ENCODE data around the gene MUC13.

Gene MUC13

DNA sequence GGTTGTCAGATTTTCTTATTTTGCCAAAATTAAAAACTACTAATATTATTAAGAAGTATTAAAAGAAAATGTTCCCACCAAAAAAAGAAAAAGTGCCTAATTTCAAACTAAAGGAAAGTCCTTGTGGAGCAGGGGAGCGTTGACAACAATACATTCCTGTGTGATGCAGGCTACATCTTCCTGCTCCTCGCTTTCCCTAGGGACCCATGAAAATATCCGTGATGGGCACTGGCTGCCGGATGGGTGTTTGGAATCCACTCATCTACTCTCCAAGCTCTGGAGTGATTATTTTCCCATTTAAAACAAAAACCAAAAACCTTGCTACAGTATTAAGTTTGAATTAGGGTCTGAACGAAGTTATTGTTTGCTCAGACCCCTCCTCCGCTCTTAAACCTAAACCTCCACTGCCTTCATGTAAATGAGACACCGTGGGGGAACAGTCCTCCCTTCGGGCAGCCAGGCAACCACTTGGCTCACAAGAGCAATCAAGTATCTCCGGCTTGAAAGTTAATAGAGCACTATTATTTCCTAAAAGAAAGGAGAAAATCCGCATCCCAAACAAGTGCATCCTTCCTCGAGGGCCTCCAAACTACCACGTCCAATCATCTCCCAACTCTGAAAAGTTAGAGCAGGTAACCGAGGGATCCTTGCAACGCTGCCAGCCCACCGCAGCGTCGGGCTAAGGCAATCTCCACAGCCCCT lies 48.9 kb downstream of the MUC13 start:
- peaks cover 26% of the 10 kb centered on the region for H3K4me1 ChIP-seq (ENCODE audit: control insufficient read depth, insufficient read depth, low read length, poor library complexity, severe bottlenecking)
- H3K4me3 ChIP-seq (ENCODE audit: extremely low read depth, insufficient read depth, low read length, poor library complexity, severe bottlenecking): peak overlapping the region; percentile 64
- no peaks in the 10 kb centered on the region for H3K36me3 ChIP-seq (ENCODE audit: control insufficient read depth, insufficient read depth, low read length)
- WGBS, 2 experiments (ENCODE audit: insufficient coverage in 2 of 2): 6 to 25% methylated on average over 5 to 14 of the region's 17 CpGs
- H3K9me3 ChIP-seq (ENCODE audit: control insufficient read depth, low read length): no peaks in the 10 kb centered on the region
- H3K27ac ChIP-seq (ENCODE audit: low read depth, low read length, severe bottlenecking): peak overlapping the region; percentile 39

DNA sequence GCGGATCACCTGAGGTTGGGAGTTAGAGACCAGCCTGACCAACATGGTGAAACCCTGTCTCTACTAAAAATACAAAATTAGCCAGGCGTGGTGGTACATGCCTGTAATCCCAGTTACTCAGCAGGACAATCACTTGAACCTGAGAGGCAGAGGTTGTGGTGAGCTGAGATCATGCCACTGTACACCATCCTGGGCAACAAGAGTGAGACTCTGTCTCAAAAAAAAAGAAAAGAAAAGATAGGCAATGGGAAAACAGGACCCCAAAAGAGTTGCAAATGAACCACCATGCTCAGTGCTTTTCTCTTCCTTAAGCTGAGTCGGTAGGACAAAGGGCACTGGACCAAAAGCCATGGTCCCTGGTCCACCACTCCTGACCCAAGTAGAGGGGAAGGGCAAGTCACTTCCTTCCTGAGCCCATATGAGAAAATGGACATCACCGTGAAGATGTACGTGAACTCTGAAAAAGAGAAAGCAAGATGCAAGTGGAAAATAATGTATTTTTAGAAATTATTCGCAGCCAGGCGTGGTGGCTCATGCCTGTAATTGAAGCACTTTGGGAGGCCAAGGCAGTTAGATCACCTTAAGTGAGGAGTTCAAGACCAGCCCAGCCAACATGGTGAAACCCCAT lies 50.0 kb downstream of the MUC13 start:
- H3K27ac ChIP-seq (ENCODE audit: low read depth, low read length, severe bottlenecking): no peak overlapping the region
- H3K4me3 ChIP-seq (ENCODE audit: extremely low read depth, insufficient read depth, low read length, poor library complexity, severe bottlenecking): no peak overlapping the region
- H3K4me1 ChIP-seq (ENCODE audit: control insufficient read depth, insufficient read depth, low read length, poor library complexity, severe bottlenecking): peaks cover 29% of the 10 kb centered on the region
- H3K36me3 ChIP-seq (ENCODE audit: control insufficient read depth, insufficient read depth, low read length): no peaks in the 10 kb centered on the region
- WGBS, 2 experiments (ENCODE audit: insufficient coverage in 2 of 2): 77 to 78% methylated on average over 6 of the region's 7 CpGs
- H3K9me3 ChIP-seq (ENCODE audit: control insufficient read depth, low read length): no peaks in the 10 kb centered on the region

DNA sequence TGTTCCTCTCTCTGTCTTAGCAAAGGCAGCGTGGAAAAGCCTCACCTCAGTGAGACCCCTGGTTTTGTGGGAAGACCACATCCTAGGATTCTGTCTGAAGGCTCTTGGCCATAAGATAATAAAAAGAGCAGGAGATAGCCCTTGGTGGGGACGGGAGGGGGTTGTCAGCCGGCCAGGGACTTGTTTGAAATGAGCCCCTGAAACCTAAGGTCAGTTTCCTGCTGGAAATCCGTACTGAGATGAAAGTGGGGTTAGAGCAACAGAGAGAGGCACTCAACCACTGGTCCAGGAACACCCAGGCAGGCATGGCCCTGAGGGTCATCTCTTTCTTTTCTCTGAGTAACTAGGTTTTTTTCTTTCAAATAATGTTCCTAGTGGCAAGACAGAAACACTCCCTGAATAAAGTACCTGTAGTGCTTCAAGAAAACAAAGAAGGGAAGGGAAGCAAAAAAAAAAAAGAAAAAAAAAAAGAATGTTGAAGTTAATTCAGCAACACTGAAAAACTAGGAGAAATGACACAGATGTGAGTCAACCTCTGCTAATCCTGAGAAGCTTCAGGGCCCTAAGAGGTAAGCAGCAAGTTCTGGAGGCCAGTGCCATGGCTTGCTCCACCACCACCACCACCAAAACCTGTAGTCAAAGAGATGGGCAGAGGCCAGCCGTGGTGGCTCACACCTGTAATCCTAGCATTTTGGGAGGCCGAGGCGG lies 50.6 kb downstream of the MUC13 start:
- H3K4me3 ChIP-seq (ENCODE audit: extremely low read depth, insufficient read depth, low read length, poor library complexity, severe bottlenecking): no peak overlapping the region
- WGBS, 2 experiments (ENCODE audit: insufficient coverage in 2 of 2): 55 to 66% methylated on average over 5 to 6 of the region's 7 CpGs

DNA sequence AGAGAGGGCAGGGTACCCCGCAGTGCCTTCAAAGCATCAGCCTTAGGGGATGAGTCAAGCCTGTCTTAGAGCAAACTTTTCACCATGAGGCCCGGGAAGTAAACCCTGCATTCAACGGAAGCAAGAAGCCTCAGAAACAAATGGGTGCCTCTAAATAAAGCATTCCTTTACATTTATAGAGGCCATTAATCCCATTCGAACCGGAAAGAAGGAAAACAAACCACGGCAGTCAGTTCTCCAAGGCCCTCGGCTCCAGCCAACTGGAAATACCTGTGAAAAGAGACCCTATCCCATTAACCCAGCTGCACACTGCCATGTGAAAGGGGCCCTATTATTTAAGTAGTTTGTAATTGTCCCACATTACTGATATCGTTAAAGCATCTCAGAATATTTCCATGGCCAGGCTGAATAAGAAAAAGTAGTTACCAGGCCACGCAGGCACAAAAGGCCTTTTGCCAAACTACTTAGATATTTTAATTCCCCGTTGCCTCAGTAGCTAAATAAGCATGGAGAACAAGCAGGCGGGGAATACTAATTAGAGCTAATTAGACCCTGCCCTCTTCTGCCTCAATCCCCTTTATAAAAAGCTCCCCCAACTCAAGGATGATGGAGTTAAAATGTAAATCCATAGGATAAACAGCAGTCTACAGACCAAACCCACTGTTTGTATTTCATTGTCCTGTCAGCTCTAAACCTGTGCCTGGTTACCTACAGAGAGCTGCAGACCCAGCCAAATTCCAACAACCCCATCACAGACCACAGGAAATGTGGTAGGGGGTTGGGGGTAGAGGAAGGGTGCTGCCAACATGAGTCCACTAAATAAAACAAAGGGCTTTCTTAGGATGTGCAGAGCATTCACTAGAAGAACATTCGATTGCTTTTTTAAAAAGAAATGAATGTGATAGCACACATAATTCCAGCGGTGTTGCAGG lies 51.5 kb downstream of the MUC13 start:
- H3K36me3 ChIP-seq (ENCODE audit: control insufficient read depth, insufficient read depth, low read length): no peaks in the 10 kb centered on the region
- WGBS, 2 experiments (ENCODE audit: insufficient coverage in 2 of 2): 21 to 43% methylated on average over 8 to 12 of the region's 13 CpGs
- H3K27ac ChIP-seq (ENCODE audit: low read depth, low read length, severe bottlenecking): peak overlapping the region; percentile 4
- peaks cover 37% of the 10 kb centered on the region for H3K4me1 ChIP-seq (ENCODE audit: control insufficient read depth, insufficient read depth, low read length, poor library complexity, severe bottlenecking)
- no peak overlapping the region for H3K4me3 ChIP-seq (ENCODE audit: extremely low read depth, insufficient read depth, low read length, poor library complexity, severe bottlenecking)
- H3K9me3 ChIP-seq (ENCODE audit: control insufficient read depth, low read length): no peaks in the 10 kb centered on the region

More for the DNA sequence above, 50.6 kb downstream of the MUC13 start:
- Histone ChIP-seq H3K27ac (ENCODE audit: low read depth, low read length, severe bottlenecking) (peak overlapping the region; percentile 4), H3K9me3 (ENCODE audit: control insufficient read depth, low read length) (no peaks in the 10 kb centered on the region), H3K36me3 (ENCODE audit: control insufficient read depth, insufficient read depth, low read length) (no peaks in the 10 kb centered on the region), H3K4me1 (ENCODE audit: control insufficient read depth, insufficient read depth, low read length, poor library complexity, severe bottlenecking) (peaks cover 35% of the 10 kb centered on the region)

DNA sequence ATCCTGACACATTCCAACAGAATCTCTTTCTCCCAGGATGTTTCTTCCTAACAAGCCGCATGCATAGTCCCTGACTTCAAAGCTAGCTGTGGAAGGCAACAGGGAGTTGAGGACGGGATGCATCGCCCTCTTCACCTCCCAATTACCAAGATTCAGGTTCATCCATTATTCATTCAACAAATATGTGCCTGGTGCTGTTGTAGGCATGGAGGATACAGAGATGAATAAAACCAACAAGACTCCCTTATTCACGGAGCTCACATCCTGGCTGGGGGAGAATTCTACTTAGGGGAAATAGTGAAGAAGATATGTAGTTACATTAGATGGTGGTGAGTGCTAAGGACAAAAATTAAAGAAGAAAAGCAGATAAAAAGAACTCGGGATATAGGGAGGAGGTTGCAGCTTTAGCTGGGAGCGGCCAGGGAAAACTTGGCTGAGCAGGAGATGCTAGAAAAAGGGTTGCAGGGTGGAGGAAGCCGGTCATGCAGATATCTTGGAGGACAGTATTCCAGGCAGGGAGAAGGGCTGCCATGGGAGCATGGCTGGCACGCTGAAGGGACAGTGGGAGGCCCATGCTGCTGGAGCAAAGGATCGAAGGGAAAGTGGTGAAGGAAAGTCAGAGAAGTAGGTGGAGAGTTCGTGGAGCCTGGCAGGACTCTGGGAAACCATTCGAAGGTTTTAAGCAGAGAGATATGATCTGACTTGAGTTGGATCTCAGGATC lies 52.4 kb downstream of the MUC13 start:
- H3K4me1 ChIP-seq (ENCODE audit: control insufficient read depth, insufficient read depth, low read length, poor library complexity, severe bottlenecking): peaks cover 37% of the 10 kb centered on the region
- H3K4me3 ChIP-seq (ENCODE audit: extremely low read depth, insufficient read depth, low read length, poor library complexity, severe bottlenecking): no peak overlapping the region
- 69 to 84% methylated on average over 8 of the region's 11 CpGs for WGBS, 2 experiments (ENCODE audit: insufficient coverage in 2 of 2)
- H3K36me3 ChIP-seq (ENCODE audit: control insufficient read depth, insufficient read depth, low read length): no peaks in the 10 kb centered on the region
- H3K27ac ChIP-seq (ENCODE audit: low read depth, low read length, severe bottlenecking): no peak overlapping the region
- no peaks in the 10 kb centered on the region for H3K9me3 ChIP-seq (ENCODE audit: control insufficient read depth, low read length)

DNA sequence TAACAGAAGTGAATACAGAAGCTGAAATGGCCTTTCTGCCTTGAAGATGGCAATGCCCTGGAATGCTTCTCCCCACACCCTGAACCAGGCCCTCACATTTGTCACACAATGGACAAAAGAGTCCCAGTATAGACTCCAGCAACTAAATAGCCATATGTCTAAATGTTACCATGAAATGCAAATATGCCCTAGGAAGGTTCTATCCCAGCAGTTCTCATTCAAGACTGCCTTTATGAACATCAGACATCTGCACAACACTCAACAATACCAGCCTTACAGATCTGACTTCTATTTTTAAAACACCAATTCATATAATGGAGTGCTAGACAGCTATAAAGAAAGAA lies 55.2 kb downstream of the MUC13 start:
- Histone ChIP-seq H3K4me3 (ENCODE audit: extremely low read depth, insufficient read depth, low read length, poor library complexity, severe bottlenecking) (no peak overlapping the region), H3K27ac (ENCODE audit: low read depth, low read length, severe bottlenecking) (no peak overlapping the region), H3K4me1 (ENCODE audit: control insufficient read depth, insufficient read depth, low read length, poor library complexity, severe bottlenecking) (peaks cover 33% of the 10 kb centered on the region), H3K9me3 (ENCODE audit: control insufficient read depth, low read length) (no peaks in the 10 kb centered on the region), H3K36me3 (ENCODE audit: control insufficient read depth, insufficient read depth, low read length) (no peaks in the 10 kb centered on the region)

DNA sequence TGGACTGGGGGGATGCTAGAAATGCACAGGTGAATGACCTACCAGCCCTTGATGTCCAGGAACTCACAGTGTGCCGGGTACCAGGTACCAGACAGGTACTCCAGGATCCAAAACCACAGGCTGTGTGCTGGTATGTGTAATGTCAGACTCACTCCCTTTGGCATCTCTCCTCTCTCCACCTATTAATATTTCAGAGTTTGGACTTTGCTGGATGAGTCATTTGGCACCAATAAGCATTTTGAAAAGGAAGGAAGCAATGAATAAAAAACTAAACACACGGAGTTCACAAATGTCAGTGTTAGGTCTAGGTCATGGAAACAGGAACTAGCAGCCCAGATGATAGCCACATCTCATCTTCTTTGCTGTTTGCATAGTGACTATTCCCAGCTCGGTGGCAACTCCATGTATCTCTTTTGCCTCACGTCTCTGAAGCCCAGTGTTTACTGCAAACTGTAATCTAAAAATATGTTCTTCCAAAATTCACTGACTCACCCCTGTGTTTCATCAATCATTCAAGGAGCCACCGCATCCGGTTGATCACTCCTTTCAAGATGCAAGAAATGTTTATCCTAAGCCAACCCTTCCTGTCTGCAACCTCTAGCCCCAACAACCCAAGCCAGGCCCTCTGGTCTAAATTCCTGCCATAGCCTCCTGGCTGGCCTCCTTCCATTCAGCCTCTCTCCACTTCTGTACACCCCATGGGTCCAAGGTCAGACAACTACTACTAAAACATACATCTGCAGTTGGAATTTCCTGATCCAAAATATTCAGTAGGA lies 55.8 kb downstream of the MUC13 start:
- WGBS, 2 experiments (ENCODE audit: insufficient coverage in 2 of 2): 89 to 92% methylated on average over 5 of the region's 6 CpGs
- H3K27ac ChIP-seq (ENCODE audit: low read depth, low read length, severe bottlenecking): no peak overlapping the region
- H3K4me1 ChIP-seq (ENCODE audit: control insufficient read depth, insufficient read depth, low read length, poor library complexity, severe bottlenecking): peaks cover 28% of the 10 kb centered on the region
- no peaks in the 10 kb centered on the region for H3K9me3 ChIP-seq (ENCODE audit: control insufficient read depth, low read length)
- H3K4me3 ChIP-seq (ENCODE audit: extremely low read depth, insufficient read depth, low read length, poor library complexity, severe bottlenecking): no peak overlapping the region
- no peaks in the 10 kb centered on the region for H3K36me3 ChIP-seq (ENCODE audit: control insufficient read depth, insufficient read depth, low read length)

DNA sequence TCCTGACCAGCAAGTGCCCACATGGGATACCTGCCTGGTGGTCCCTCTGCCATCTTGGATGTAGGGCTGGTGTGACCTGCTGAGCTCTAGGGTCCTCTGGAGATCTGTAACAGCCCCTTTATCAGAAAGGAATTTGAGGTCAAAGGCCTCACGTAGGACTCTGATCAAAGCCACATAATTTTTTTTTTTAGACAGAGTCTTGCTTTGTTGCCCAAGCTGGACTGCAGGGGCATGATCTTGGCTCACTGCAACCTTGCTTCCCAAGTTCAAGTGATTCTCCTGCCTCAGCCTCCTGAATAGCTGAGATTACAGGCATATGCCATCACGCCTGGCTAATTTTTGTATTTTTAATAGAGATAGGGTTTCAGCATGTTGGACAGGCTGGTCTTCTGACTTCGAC lies 56.9 kb downstream of the MUC13 start:
- H3K36me3 ChIP-seq (ENCODE audit: control insufficient read depth, insufficient read depth, low read length): peaks cover under 1% of the 10 kb centered on the region
- H3K4me3 ChIP-seq (ENCODE audit: extremely low read depth, insufficient read depth, low read length, poor library complexity, severe bottlenecking): no peak overlapping the region
- H3K9me3 ChIP-seq (ENCODE audit: control insufficient read depth, low read length): no peaks in the 10 kb centered on the region
- 96 to 100% methylated on average over 2 to 3 of the region's 3 CpGs for whole genome bisulfite sequencing, 2 experiments (ENCODE audit: insufficient coverage in 2 of 2)
- no peak overlapping the region for H3K27ac ChIP-seq (ENCODE audit: low read depth, low read length, severe bottlenecking)
- peaks cover 24% of the 10 kb centered on the region for H3K4me1 ChIP-seq (ENCODE audit: control insufficient read depth, insufficient read depth, low read length, poor library complexity, severe bottlenecking)

DNA sequence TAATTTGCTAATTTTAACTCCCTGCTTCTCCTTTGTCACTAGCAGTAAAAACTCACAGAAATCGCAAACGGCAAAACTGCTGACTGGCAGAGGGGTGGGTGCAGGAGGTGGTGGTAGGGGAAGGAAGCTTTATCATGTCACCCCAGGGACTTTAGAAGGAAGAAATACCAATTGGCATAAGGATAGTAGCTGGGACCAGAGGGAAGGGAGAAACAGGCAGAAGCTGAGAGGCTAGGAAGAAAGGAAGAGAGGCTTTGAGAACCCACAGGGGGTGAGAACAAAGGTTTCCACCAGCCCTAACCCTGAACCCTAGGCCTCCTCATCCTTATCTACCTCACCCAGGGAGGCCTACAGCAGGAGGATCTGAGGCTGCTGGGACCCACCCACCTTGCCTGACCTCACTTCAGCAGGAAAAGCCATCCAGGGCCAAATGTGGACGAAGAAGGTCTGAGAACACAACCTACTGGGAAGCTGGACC lies 58.1 kb downstream of the MUC13 start:
- 49 to 70% methylated on average over 3 of the region's 3 CpGs for WGBS, 2 experiments (ENCODE audit: insufficient coverage in 2 of 2)
- no peak overlapping the region for H3K4me3 ChIP-seq (ENCODE audit: extremely low read depth, insufficient read depth, low read length, poor library complexity, severe bottlenecking)
- H3K9me3 ChIP-seq (ENCODE audit: control insufficient read depth, low read length): no peaks in the 10 kb centered on the region
- H3K4me1 ChIP-seq (ENCODE audit: control insufficient read depth, insufficient read depth, low read length, poor library complexity, severe bottlenecking): peaks cover 18% of the 10 kb centered on the region
- no peak overlapping the region for H3K27ac ChIP-seq (ENCODE audit: low read depth, low read length, severe bottlenecking)
- H3K36me3 ChIP-seq (ENCODE audit: control insufficient read depth, insufficient read depth, low read length): peaks cover 11% of the 10 kb centered on the region

Data from mesodermal cell (in vitro differentiated cells).